NCI-H2081 (cell line): ENCODE data around the gene COL24A1.
A peak's percentile ranks its signal among the peaks of the same experiment; 100 is the strongest.
"Not testable (repeated sequence)": the region's sequence is repeated elsewhere in the genome, so short reads cannot be mapped to it uniquely, and the experiment has no call there.

Experiments used
- DNase-seq, 2 experiments: peaks; one replicate each; lab custom pipeline; 2025; lab: John Stamatoyannopoulos, UW

The COL24A1 gene

DNA sequence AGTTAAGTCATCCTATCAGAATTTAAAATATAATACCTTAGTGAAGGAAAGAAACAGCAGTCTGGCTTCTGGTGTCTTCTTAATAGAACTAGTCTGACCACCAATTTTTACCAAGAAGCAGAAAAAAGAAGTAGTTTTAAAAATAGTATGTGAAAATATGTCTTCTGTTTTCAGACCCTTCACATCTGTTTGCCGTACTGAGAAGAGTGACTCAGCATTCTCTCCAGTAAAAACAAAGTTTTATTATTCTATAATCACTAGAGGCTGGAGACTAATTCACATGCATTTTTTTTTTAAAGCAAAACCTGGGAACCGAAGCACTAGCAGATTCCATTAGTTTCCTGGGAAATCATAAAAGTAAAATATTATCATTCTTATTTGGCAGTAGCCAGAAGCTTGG, 163.8 kb downstream of the COL24A1 start:
- no peak for DNase-seq

GRCh38 chr1:85991261-85991660, 165.3 kb downstream of the COL24A1 start:
- no peak for DNase-seq

DNA sequence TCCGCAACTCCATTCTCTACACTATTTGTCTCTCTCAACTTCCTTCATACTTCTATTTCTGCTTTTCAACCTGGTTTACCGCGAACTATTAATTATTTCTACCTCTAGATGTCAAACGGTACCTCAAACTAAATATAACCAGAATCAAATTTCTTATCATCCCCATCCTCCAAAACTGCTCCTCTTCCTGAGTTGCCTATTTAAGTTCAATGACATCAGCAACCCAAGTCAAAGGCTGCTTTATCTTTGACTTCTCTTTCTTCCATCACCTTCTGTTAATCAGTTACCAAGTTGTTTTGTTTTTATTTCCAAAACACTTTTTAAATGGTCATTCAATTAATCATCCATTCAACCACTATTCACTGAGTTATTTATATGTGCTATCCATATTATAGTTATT, 171.9 kb downstream of the COL24A1 start:
- DNase-seq: no peak

GRCh38 chr1:85983316-85983715, 173.3 kb downstream of the COL24A1 start:
- peak in 1 of 2 experiments; percentile 3 for DNase-seq

DNA sequence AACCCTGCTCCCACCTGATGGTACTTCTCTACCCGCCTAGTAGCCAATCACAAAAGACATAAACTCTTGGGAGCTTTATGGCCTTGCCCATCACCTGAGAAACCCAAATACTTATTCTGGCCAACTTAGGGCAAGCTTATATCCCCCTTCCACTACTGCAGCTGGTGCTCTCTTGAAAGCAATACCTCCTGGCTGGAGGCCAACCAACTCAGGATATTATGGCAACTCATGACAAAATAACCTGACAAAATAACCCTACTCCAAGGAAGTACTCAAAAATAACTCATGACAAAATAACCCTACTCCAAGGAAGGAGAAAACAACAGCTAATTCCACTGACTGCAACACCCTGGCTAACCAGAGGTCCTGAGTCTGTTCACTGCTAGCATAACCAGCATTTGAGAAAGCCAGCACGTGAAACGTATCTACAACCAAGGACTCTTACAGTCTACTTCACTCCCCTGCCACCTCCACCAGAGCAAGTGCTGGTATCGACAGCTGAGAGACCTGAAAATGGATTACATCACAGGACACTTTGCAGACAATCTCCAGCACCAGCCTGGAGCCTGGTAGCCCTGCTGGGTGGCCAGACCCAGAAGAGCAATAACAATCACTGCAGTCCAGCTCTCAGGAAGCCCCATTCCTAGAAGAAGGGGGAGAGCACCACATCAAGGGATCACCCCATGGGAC, 179.9 kb downstream of the COL24A1 start:
- peak in 1 of 2 experiments; percentile 10 for DNase-seq

- peak; percentile 34 to 47 for DNase-seq
Observed at GRCh38 chr1:85975912-85976371, 180.6 kb downstream of the COL24A1 start.

- no peak for DNase-seq
Observed at GRCh38 chr1:85962457-85962856, 194.1 kb downstream of the COL24A1 start.

DNA sequence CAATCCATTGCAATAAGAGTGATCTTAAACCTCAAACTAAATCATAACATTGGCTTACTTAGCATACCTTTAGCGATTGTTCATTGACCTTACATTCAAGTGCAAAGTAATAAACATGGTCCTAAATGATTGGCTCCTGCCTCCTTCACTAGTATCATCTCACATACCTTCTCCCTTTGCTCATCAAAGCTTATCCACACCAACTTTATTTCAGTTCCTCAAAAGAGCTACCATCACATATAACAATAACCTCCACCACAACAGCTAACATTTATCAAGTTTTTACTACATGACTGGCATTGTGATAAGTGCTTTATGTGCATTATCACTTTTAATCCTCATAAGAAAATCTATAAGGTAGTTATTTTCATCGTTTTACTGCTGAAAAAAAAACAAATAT, 198.8 kb downstream of the COL24A1 start:
- DNase-seq: no peak

GRCh38 chr1:85955218-85955617, 201.4 kb downstream of the COL24A1 start:
- not testable (repeated sequence) for DNase-seq

DNA sequence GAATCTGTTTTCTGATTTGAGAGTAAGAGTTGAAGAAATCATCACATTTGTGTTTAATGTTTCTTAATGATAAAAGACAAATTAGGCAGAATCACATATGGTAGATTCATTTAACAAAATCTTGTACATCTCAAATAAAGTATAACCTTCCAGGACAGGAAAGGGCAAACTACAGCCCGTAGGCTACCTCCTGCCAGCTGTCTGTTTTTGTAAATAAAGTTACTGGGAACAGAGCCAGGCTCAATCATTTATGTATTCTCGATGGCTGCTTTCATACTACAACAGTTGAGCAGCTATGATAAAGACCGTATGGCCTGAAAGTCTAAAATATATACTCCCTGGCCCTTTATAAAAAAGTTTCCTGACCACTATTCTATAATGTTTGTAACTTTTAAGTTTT, 204.1 kb downstream of the COL24A1 start:
- peak; percentile 33 to 76 for DNase-seq

DNA sequence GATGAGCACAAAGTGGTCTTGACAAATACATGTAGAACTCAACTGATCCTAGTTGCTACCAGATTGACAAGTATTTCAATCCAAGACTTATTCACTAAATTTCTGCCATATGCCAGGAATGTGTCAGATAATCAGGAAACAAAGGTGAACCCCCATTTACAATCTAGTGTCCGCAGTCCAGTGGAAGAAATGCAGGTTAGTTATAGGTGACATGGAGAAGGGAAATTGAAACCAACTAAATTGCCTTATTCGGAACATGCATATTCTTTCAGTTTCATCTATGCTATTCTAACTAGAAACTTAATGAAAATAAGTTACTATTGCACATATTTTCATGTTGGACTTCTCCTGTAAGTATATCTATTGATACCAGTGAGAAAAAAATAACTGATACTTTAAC, 209.4 kb downstream of the COL24A1 start:
- no peak for DNase-seq

- DNase-seq: no peak
Observed at GRCh38 chr1:85943945-85944344, 212.6 kb downstream of the COL24A1 start.

DNA sequence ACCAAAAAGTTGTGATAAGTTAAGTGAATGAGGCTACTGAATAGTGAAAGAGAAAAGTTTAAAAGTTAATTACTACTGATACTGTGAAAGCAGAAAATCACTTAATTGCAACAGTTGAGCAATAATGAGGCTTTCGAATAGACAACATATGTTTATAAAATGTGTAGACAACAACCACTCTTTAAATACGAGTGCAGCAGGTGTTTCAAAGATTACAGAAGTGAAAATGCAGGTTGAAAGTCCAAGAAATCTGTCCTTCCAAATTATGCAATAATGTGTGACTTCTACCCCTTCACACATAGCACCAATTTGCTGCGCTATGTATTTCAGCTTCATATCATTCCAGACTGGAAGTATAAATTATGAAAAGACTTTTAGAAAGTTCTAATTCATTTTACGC, 213.0 kb downstream of the COL24A1 start:
- no peak for DNase-seq

GRCh38 chr1:85940656-85941306, 215.8 kb downstream of the COL24A1 start:
- DNase-seq: no peak

- no peak for DNase-seq
Observed at GRCh38 chr1:85938829-85939228, 217.7 kb downstream of the COL24A1 start.

DNA sequence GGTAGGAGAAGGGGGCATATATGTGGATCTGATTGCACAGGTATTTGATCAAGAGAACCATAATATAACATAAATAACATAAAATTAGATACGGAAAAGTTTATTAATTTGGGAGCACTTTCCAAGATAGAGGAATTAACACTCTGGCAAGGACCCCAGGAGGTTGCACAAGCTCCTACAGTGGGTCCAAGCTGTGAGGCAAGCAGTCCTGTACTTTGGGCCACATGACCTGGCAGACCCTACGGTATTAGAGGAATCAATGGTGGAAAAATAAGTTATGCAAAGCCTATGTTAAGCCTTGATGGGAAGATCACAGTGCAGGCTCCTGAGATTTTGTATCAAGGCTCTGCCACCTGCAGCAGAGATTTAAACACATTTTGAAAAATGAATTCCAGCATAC, 220.1 kb downstream of the COL24A1 start:
- DNase-seq: no peak

DNA sequence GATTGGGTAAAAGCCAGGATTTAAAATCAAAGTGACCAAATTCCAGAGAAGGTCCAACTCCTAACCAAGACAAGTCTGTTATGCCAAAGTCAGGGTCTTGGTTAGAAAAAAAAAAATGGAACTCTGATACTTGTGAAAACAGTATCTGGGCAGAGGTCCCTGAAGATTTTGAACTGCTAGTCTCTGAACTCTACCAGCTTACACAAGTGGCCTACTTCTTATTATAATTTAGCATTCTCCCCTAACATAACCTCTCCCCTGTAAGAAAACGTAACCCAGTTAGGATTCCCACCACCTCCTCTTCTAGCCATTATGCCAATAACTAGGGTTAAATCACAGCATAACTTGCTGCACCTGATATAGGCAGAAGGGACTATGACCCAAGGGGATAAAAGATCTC, 220.5 kb downstream of the COL24A1 start:
- DNase-seq: no peak

DNA sequence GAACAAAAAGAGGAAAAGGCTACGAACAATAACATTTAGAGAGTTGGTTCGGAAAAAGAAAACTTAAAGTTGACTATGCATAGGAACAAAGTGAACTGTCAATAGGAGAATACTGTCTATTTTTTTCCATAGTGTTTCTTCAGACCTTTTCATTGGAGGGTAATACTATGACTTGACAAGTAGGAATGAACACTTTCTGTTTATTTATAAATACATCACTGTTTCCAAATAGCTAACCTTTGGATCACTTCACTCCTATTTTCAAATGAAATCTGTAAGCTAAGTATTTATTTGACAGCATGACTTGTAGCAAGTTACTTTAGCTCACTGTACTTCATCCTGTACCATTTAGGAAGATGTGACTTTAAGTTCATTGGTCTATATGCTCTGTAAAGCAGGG, 221.3 kb downstream of the COL24A1 start:
- DNase-seq: no peak

GRCh38 chr1:85934516-85934915, 222.1 kb downstream of the COL24A1 start:
- DNase-seq: no peak

DNA sequence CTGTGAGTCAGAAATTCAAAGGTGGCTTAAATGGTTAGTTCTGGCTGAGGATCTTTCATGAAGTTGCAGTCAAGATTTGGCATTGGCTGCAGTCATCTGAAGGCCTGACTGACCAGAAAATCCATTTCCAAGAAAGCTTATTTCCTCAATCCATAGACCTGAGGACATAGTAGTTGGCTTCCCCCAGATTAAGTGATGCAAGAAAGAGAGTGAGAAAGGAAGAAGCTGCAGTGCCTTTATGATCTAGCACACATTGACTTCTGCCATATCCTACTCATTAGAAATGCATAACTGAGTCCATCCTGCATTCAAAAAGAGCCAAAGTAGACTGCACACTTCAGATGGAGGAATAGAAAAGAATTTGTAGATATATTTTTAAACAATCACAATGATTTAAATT, 222.6 kb downstream of the COL24A1 start:
- no peak for DNase-seq

DNA sequence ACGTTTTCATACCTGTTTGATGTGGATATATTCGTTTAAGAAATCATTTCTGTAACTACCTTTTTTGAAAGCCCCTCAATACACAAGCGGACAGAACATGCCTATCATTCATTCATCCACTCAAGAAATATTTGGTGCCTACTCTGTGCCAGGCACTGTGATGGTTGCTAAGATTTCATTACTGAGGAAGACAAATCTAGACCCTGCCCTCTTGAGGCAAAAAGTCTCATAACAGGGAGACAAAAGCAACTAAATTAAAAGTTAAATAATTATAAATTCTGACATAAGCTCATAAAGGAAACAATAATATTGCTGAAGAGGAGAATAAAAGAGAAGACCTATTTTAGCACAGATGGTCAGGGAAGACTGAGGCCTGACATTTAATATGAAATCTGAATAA, 244.8 kb downstream of the COL24A1 start:
- no peak for DNase-seq

GRCh38 chr1:85900921-85901320, 255.7 kb downstream of the COL24A1 start:
- no peak for DNase-seq

- DNase-seq: no peak
Observed at GRCh38 chr1:85898861-85899260, 257.7 kb downstream of the COL24A1 start.

GRCh38 chr1:85894651-85895050, 261.9 kb downstream of the COL24A1 start:
- DNase-seq: no peak
